GM19455 (cell line): Measurements from ENCODE around the gene G3BP1.
"Not testable (repeated sequence)": the region's sequence is repeated elsewhere in the genome, so short reads cannot be mapped to it uniquely, and the experiment has no call there.

Source experiments
- ATAC-seq: cut with Tn5 transposase; IDR thresholded peaks from one replicate; pipeline ENCODE4 v1.9.1; 2021; ENCODE audit not compliant: unreplicated experiment

The G3BP1 gene

GRCh38 chr5:151856861-151857260, 85.1 kb downstream of the G3BP1 start:
- ATAC-seq, result no peak

DNA sequence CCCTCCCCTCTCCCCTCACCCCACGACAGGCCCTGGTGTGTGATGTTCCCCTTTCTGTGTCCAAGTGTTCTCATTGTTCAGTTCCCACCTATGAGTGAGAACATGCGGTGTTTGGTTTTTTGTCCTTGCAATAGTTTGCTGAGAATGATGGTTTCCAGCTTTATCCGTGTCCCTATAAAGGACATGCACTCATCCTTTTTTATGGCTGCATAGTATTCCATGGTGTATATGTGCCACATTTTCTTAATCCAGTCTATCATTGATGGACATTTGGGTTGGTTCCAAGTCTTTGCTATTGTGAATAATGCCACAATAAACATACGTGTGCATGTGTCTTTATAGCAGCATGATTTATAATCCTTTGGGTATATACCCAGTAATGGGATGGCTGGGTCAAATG, 89.1 kb downstream of the G3BP1 start:
- not testable (repeated sequence) for ATAC-seq
